NT2/D1 (cell line): ENCODE measurements around the gene MAP1LC3B.

Experiments
- SUZ12 ChIP-seq: IDR thresholded peaks from 2 replicates; pipeline ENCODE4 v1.6.1; 2011; ENCODE audit not compliant: insufficient read length, insufficient read depth; ENCODE audit errors: extremely low read depth
- YY1 ChIP-seq: IDR thresholded peaks from 2 replicates; pipeline ENCODE4 v1.6.1; 2011; ENCODE audit not compliant: insufficient read length, insufficient read depth
- ZNF274 ChIP-seq: IDR thresholded peaks from 2 replicates; pipeline ENCODE4 v1.6.1; 2011; ENCODE audit warnings: mild to moderate bottlenecking, low read depth, low read length

- TF ChIP-seq ZNF274 (no peak), YY1 (no peak), SUZ12 (no peak)
Observed at GRCh38 chr16:87443016-87443415, 50.9 kb downstream of the MAP1LC3B start.
